Liver (tissue), 9 donors: ENCODE results near the gene CLASP2. TPM values are rescaled to one million over a fixed set of nuclear protein-coding genes. Genes with fewer than 3 reads are reported as not detected.

Experiments
- DNase-seq: peaks from one replicate; pipeline ENCODE4 v3.0.0-alpha.2; 2017; ENCODE audit warnings: low spot score
- H3K27ac ChIP-seq, 2 donors: one replicate each; pipeline ENCODE4 v1.7.0; 2013; ENCODE audit warnings: inconsistent platforms in 2 of 2, low read length in 2 of 2, control low read depth in 1 of 2, low read depth in 1 of 2, mild to moderate bottlenecking in 1 of 2
- H3K27me3 ChIP-seq, 4 donors: one replicate each; pipeline versions ENCODE4 v1.6.1 to v1.7.0; 2013; ENCODE audit warnings: low read length in 3 of 4, inconsistent platforms in 1 of 4, mild to moderate bottlenecking in 1 of 4, moderate library complexity in 1 of 4; ENCODE audit not compliant: control insufficient read depth in 4 of 4, insufficient read depth in 4 of 4
- H3K36me3 ChIP-seq, 4 donors: one replicate each; pipeline versions ENCODE4 v1.6.1 to v1.7.0; 2013; ENCODE audit warnings: low read length in 3 of 4, mild to moderate bottlenecking in 3 of 4, low read depth in 1 of 4, moderate library complexity in 1 of 4; ENCODE audit not compliant: control insufficient read depth in 4 of 4, insufficient read depth in 3 of 4
- H3K4me1 ChIP-seq, 4 donors: one replicate each; pipeline versions ENCODE4 v1.6.1 to v1.7.0; 2013; ENCODE audit warnings: low read length in 3 of 4, mild to moderate bottlenecking in 3 of 4, moderate library complexity in 1 of 4; ENCODE audit not compliant: control insufficient read depth in 4 of 4, insufficient read depth in 4 of 4
- H3K4me3 ChIP-seq, 3 donors: one replicate each; pipeline versions ENCODE4 v1.6.1 to v1.7.0; 2013; ENCODE audit warnings: low read length in 3 of 3, control low read depth in 1 of 3, low read depth in 1 of 3, mild to moderate bottlenecking in 1 of 3
- H3K9ac ChIP-seq, 2 donors: one replicate each; pipeline ENCODE4 v1.7.0; 2013; ENCODE audit warnings: low read length in 2 of 2, mild to moderate bottlenecking in 2 of 2, moderate library complexity in 2 of 2, control low read depth in 1 of 2, low read depth in 1 of 2
- H3K9me3 ChIP-seq, 4 donors: one replicate each; pipeline versions ENCODE4 v1.6.1 to v1.7.0; 2013; ENCODE audit warnings: low read length in 3 of 4; ENCODE audit not compliant: control insufficient read depth in 4 of 4
- EGR1 ChIP-seq, 2 donors: IDR thresholded peaks; 2 replicates each; pipeline ENCODE4 v1.6.1; 2016 to 2018; ENCODE audit warnings: antibody characterized with exemption in 2 of 2, low read depth in 2 of 2
- FOXA1 ChIP-seq: IDR thresholded peaks from 2 replicates; pipeline ENCODE4 v1.6.1; 2016; ENCODE audit warnings: antibody characterized with exemption
- FOXA2 ChIP-seq: IDR thresholded peaks from 2 replicates; pipeline ENCODE4 v1.6.1; 2016; ENCODE audit warnings: antibody characterized with exemption
- GABPA ChIP-seq, 2 donors: IDR thresholded peaks in 1 of 2; conservative IDR thresholded peaks in 1 of 2; 2 replicates each; pipeline ENCODE4 v1.6.1; 2016; ENCODE audit warnings: antibody characterized with exemption in 2 of 2, mild to moderate bottlenecking in 1 of 2, moderate library complexity in 1 of 2
- HNF4A ChIP-seq, 2 donors: conservative IDR thresholded peaks; 2 replicates each; pipeline ENCODE4 v1.6.1; 2016; ENCODE audit warnings: antibody characterized with exemption in 2 of 2, mild to moderate bottlenecking in 2 of 2
- HNF4G ChIP-seq: IDR thresholded peaks from 2 replicates; pipeline ENCODE4 v1.6.1; 2016; ENCODE audit warnings: antibody characterized with exemption
- JUND ChIP-seq, 2 donors: IDR thresholded peaks; 2 replicates each; pipeline ENCODE4 v1.6.1; 2016; ENCODE audit warnings: antibody characterized with exemption in 2 of 2
- MAX ChIP-seq: IDR thresholded peaks from 2 replicates; pipeline ENCODE4 v1.6.1; 2016; ENCODE audit warnings: antibody characterized with exemption
- NR2F2 ChIP-seq: IDR thresholded peaks from 2 replicates; pipeline ENCODE4 v1.6.1; 2016; ENCODE audit warnings: antibody characterized with exemption
- RAD21 ChIP-seq, 2 donors: IDR thresholded peaks; 2 replicates each; pipeline ENCODE4 v1.6.1; 2016; ENCODE audit warnings: antibody characterized with exemption in 2 of 2, mild to moderate bottlenecking in 2 of 2
- RXRA ChIP-seq, 2 donors: IDR thresholded peaks; 2 replicates each; pipeline ENCODE4 v1.6.1; 2017 to 2018; ENCODE audit warnings: antibody characterized with exemption in 2 of 2, mild to moderate bottlenecking in 1 of 2
- SP1 ChIP-seq: IDR thresholded peaks from 2 replicates; pipeline ENCODE4 v1.6.1; 2018; ENCODE audit warnings: antibody characterized with exemption, mild to moderate bottlenecking
- TAF1 ChIP-seq: conservative IDR thresholded peaks from 2 replicates; pipeline ENCODE4 v1.6.1; 2016; ENCODE audit warnings: antibody characterized with exemption, mild to moderate bottlenecking
- YY1 ChIP-seq: IDR thresholded peaks from 2 replicates; pipeline ENCODE4 v1.6.1; 2016; ENCODE audit warnings: antibody characterized with exemption, mild to moderate bottlenecking
- ZBTB33 ChIP-seq: IDR thresholded peaks from 2 replicates; pipeline ENCODE4 v1.6.1; 2016; ENCODE audit warnings: antibody characterized with exemption
- WGBS: extraction: QIAGEN DNeasy Blood & Tissue Kit; methylation state at CpG from one replicate; pipeline ENCODE4 v1.1.7; 2013; 5-methylcytosine and 5-hydroxymethylcytosine counted together
- polyA plus RNA-seq, 2 donors: library from polyadenylated mRNA; stranded (reverse) in 1 of 2; unstranded in 1 of 2; fragments of 200-250 nt in 1 of 2; fragments of >200 nt in 1 of 2; fragmentation: Nextera tagmentation in 1 of 2; extraction: Ambion mirVana in 1 of 2; gene quantifications; one replicate each; pipeline versions ENCODE4 v1.2.1 to v1.2.3, GENCODE V29; 2013 to 2015
- total RNA-seq, 2 donors: library from RNA; depleted of rRNA; stranded (reverse); fragments of >200 nt; gene quantifications; one replicate each; pipeline ENCODE4 v1.2.3, GENCODE V29; 2014
- TF ChIP-seq, protein P1 (sequence below): fragments of 150-350 bp; IDR thresholded peaks from 2 replicates; pipeline ENCODE4 v1.5.1; 2017; ENCODE audit warnings: improper control_type of control experiment, low read depth, low read length; ENCODE audit not compliant: missing input control
- TF ChIP-seq, protein P2 (sequence below): IDR thresholded peaks from 2 replicates; pipeline ENCODE4 v1.6.1; 2016; ENCODE audit warnings: antibody characterized with exemption, mild to moderate bottlenecking
- TF ChIP-seq, protein P3 (sequence below): IDR thresholded peaks from 2 replicates; pipeline ENCODE4 v1.6.1; 2016; ENCODE audit warnings: antibody characterized with exemption
- donor health status: healthy.
- donor health status: healthy.
- donor health status: healthy.
- donor health status: healthy.
- donor health status: healthy.

CLASP2 gene
- total and polyA plus RNA-seq, 4 donors, result 3.7 to 27.6 (median 17.3) TPM

DNA sequence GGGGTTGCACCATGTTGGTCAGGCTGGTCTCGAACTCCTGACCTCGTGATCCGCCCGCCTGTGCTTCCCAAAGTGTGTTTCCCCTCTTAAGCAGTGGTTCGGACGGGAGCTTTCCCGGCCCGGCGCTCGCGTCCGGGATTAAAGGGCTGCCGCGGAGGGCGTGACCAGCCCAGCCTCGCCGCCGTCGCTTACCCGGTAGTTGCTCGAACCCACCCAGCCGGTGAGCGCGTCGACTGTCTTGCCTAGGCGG, 513 bp downstream of the CLASP2 start:
- DNase-seq, result peak; percentile 72
- H3K9ac ChIP-seq, result peak overlapping the region; percentile 52 to 77
- no peaks in the 10 kb centered on the region for H3K9me3 ChIP-seq
- H3K4me3 ChIP-seq, result peak overlapping the region; percentile 86 to 96 (median 93)
- H3K4me1 ChIP-seq, result peaks cover 0 to 20% (median 12%) of the 10 kb centered on the region in 4 donors
- no peak for TF ChIP-seq SP1
- no peak for TF ChIP-seq MAX
- no peak for TF ChIP-seq GABPA (IDR thresholded peaks at IDR 0.05 in 1 of 2, conservative IDR thresholded peaks at IDR 0.05 in 1 of 2)
- no peak for TF ChIP-seq HNF4G
- TF ChIP-seq RXRA (IDR thresholded peaks at IDR 0.05), result no peak
- no peak for TF ChIP-seq NR2F2
- no peak for TF ChIP-seq FOXA2
- TF ChIP-seq FOXA1, result no peak
- TF ChIP-seq JUND (IDR thresholded peaks at IDR 0.05), result no peak
- no peak for TF ChIP-seq RAD21 (IDR thresholded peaks at IDR 0.05)
- no peak for TF ChIP-seq TAF1
- TF ChIP-seq, protein P1, sequence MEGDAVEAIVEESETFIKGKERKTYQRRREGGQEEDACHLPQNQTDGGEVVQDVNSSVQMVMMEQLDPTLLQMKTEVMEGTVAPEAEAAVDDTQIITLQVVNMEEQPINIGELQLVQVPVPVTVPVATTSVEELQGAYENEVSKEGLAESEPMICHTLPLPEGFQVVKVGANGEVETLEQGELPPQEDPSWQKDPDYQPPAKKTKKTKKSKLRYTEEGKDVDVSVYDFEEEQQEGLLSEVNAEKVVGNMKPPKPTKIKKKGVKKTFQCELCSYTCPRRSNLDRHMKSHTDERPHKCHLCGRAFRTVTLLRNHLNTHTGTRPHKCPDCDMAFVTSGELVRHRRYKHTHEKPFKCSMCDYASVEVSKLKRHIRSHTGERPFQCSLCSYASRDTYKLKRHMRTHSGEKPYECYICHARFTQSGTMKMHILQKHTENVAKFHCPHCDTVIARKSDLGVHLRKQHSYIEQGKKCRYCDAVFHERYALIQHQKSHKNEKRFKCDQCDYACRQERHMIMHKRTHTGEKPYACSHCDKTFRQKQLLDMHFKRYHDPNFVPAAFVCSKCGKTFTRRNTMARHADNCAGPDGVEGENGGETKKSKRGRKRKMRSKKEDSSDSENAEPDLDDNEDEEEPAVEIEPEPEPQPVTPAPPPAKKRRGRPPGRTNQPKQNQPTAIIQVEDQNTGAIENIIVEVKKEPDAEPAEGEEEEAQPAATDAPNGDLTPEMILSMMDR, result no peak
- TF ChIP-seq, protein P2, sequence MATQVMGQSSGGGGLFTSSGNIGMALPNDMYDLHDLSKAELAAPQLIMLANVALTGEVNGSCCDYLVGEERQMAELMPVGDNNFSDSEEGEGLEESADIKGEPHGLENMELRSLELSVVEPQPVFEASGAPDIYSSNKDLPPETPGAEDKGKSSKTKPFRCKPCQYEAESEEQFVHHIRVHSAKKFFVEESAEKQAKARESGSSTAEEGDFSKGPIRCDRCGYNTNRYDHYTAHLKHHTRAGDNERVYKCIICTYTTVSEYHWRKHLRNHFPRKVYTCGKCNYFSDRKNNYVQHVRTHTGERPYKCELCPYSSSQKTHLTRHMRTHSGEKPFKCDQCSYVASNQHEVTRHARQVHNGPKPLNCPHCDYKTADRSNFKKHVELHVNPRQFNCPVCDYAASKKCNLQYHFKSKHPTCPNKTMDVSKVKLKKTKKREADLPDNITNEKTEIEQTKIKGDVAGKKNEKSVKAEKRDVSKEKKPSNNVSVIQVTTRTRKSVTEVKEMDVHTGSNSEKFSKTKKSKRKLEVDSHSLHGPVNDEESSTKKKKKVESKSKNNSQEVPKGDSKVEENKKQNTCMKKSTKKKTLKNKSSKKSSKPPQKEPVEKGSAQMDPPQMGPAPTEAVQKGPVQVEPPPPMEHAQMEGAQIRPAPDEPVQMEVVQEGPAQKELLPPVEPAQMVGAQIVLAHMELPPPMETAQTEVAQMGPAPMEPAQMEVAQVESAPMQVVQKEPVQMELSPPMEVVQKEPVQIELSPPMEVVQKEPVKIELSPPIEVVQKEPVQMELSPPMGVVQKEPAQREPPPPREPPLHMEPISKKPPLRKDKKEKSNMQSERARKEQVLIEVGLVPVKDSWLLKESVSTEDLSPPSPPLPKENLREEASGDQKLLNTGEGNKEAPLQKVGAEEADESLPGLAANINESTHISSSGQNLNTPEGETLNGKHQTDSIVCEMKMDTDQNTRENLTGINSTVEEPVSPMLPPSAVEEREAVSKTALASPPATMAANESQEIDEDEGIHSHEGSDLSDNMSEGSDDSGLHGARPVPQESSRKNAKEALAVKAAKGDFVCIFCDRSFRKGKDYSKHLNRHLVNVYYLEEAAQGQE, result no peak
- no peak for TF ChIP-seq EGR1 (IDR thresholded peaks at IDR 0.05; ENCODE audit: low read depth in 2 of 2)
- TF ChIP-seq YY1, result no peak
- TF ChIP-seq, protein P3, sequence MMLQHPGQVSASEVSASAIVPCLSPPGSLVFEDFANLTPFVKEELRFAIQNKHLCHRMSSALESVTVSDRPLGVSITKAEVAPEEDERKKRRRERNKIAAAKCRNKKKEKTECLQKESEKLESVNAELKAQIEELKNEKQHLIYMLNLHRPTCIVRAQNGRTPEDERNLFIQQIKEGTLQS, result no peak
- TF ChIP-seq HNF4A (conservative IDR thresholded peaks at IDR 0.05), result no peak
- no peak for TF ChIP-seq ZBTB33
- H3K27me3 ChIP-seq, result no peaks in the 10 kb centered on the region
- H3K27ac ChIP-seq, result peak overlapping the region; percentile 77 to 98
- WGBS, result under 1% methylated on average over 26 of the region's 26 CpGs
- H3K36me3 ChIP-seq, result no peaks in the 10 kb centered on the region

GRCh38 chr3:33716227-33716626, 1.8 kb downstream of the CLASP2 start:
- Histone ChIP-seq H3K9me3 (no peaks in the 10 kb centered on the region), H3K4me3 (no peak overlapping the region), H3K27ac (no peak overlapping the region), H3K9ac (no peak overlapping the region), H3K27me3 (no peaks in the 10 kb centered on the region), H3K4me1 (peaks cover 0 to 20% (median 12%) of the 10 kb centered on the region in 4 donors), H3K36me3 (no peaks in the 10 kb centered on the region)
- TF ChIP-seq FOXA1, result no peak
- TF ChIP-seq SP1, result no peak
- no peak for TF ChIP-seq HNF4A (conservative IDR thresholded peaks at IDR 0.05)
- no peak for TF ChIP-seq EGR1 (IDR thresholded peaks at IDR 0.05; ENCODE audit: low read depth in 2 of 2)
- TF ChIP-seq NR2F2, result no peak
- TF ChIP-seq, protein P2, result no peak
- no peak for TF ChIP-seq ZBTB33
- no peak for TF ChIP-seq MAX
- no peak for TF ChIP-seq JUND (IDR thresholded peaks at IDR 0.05)
- WGBS, result 43% methylated on average over 7 of the region's 7 CpGs
- no peak for DNase-seq
